ENCODE results near the gene DPP4.
"Not testable (repeated sequence)": the region's sequence is repeated elsewhere in the genome, so short reads cannot be mapped to it uniquely, and the experiment has no call there.

DPP4 gene

GRCh38 chr2:162063281-162063680 lies 10.7 kb downstream of the DPP4 start:
- DNase-seq: no peak
- in situ Hi-C loops (cut with HindIII; ENCODE audit: low pct_ligation_motif_present, low pct_unique_long_range_greater_than_20kb, low sequenced_read_pairs): no loop called here

- in situ Hi-C loops (cut with HindIII; ENCODE audit: low pct_ligation_motif_present, low pct_unique_long_range_greater_than_20kb, low sequenced_read_pairs): no loop called here
- no peak for DNase-seq
These were observed 11.5 kb downstream of the DPP4 start for GRCh38 chr2:162062559-162062958.

- no peak for DNase-seq
- in situ Hi-C loops (cut with HindIII; ENCODE audit: low pct_ligation_motif_present, low pct_unique_long_range_greater_than_20kb, low sequenced_read_pairs): no loop called here
These were observed 13.0 kb downstream of the DPP4 start for GRCh38 chr2:162061021-162061420.

GRCh38 chr2:162060532-162060931 lies 13.5 kb downstream of the DPP4 start:
- DNase-seq: no peak
- in situ Hi-C loops (cut with HindIII; ENCODE audit: low pct_ligation_motif_present, low pct_unique_long_range_greater_than_20kb, low sequenced_read_pairs): no loop called here

- DNase-seq: peak; percentile 56
- in situ Hi-C loops (cut with HindIII; ENCODE audit: low pct_ligation_motif_present, low pct_unique_long_range_greater_than_20kb, low sequenced_read_pairs): no loop called here
These were observed 14.9 kb downstream of the DPP4 start for GRCh38 chr2:162058973-162059668.

- DNase-seq: no peak
- in situ Hi-C loops (cut with HindIII; ENCODE audit: low pct_ligation_motif_present, low pct_unique_long_range_greater_than_20kb, low sequenced_read_pairs): no loop called here
These were observed 16.6 kb downstream of the DPP4 start for GRCh38 chr2:162057426-162057825.

- in situ Hi-C loops (cut with HindIII; ENCODE audit: low pct_ligation_motif_present, low pct_unique_long_range_greater_than_20kb, low sequenced_read_pairs): no loop called here
- DNase-seq: no peak
These were observed 17.1 kb downstream of the DPP4 start for GRCh38 chr2:162056796-162057399.

- DNase-seq: no peak
- in situ Hi-C loops (cut with HindIII; ENCODE audit: low pct_ligation_motif_present, low pct_unique_long_range_greater_than_20kb, low sequenced_read_pairs): no loop called here
These were observed 20.2 kb downstream of the DPP4 start for GRCh38 chr2:162053808-162054155.

GRCh38 chr2:162053066-162053807 lies 20.8 kb downstream of the DPP4 start:
- in situ Hi-C loops (cut with HindIII; ENCODE audit: low pct_ligation_motif_present, low pct_unique_long_range_greater_than_20kb, low sequenced_read_pairs): no loop called here
- no peak for DNase-seq

- in situ Hi-C loops (cut with HindIII; ENCODE audit: low pct_ligation_motif_present, low pct_unique_long_range_greater_than_20kb, low sequenced_read_pairs): no loop called here
These were observed 23.5 kb downstream of the DPP4 start for GRCh38 chr2:162050513-162050961.

GRCh38 chr2:162049089-162049488 lies 24.9 kb downstream of the DPP4 start:
- in situ Hi-C loops (cut with HindIII; ENCODE audit: low pct_ligation_motif_present, low pct_unique_long_range_greater_than_20kb, low sequenced_read_pairs): not testable (repeated sequence)

More at GRCh38 chr2:162050513-162050961, 23.5 kb downstream of the DPP4 start:
- DNase-seq: peak; percentile 14

GRCh38 chr2:162044586-162044985 lies 29.4 kb downstream of the DPP4 start:
- in situ Hi-C loops (cut with HindIII; ENCODE audit: low pct_ligation_motif_present, low pct_unique_long_range_greater_than_20kb, low sequenced_read_pairs): no loop called here

More at GRCh38 chr2:162049089-162049488, 24.9 kb downstream of the DPP4 start:
- DNase-seq: not testable (repeated sequence)

GRCh38 chr2:162043132-162043531 lies 30.9 kb downstream of the DPP4 start:
- in situ Hi-C loops (cut with HindIII; ENCODE audit: low pct_ligation_motif_present, low pct_unique_long_range_greater_than_20kb, low sequenced_read_pairs): no loop called here

More at GRCh38 chr2:162044586-162044985, 29.4 kb downstream of the DPP4 start:
- no peak for DNase-seq

GRCh38 chr2:162041485-162041884 lies 32.5 kb downstream of the DPP4 start:
- DNase-seq: no peak
- in situ Hi-C loops (cut with HindIII; ENCODE audit: low pct_ligation_motif_present, low pct_unique_long_range_greater_than_20kb, low sequenced_read_pairs): no loop called here

More at GRCh38 chr2:162043132-162043531, 30.9 kb downstream of the DPP4 start:
- no peak for DNase-seq

GRCh38 chr2:162038725-162039124 lies 35.3 kb downstream of the DPP4 start:
- in situ Hi-C loops (cut with HindIII; ENCODE audit: low pct_ligation_motif_present, low pct_unique_long_range_greater_than_20kb, low sequenced_read_pairs): no loop called here
- no peak for DNase-seq

- DNase-seq: no peak
These were observed 36.1 kb downstream of the DPP4 start for GRCh38 chr2:162037886-162038285.

GRCh38 chr2:162037028-162037795 lies 36.8 kb downstream of the DPP4 start:
- in situ Hi-C loops (cut with HindIII; ENCODE audit: low pct_ligation_motif_present, low pct_unique_long_range_greater_than_20kb, low sequenced_read_pairs): no loop called here
- no peak for DNase-seq

More at GRCh38 chr2:162037886-162038285, 36.1 kb downstream of the DPP4 start:
- in situ Hi-C loops (cut with HindIII; ENCODE audit: low pct_ligation_motif_present, low pct_unique_long_range_greater_than_20kb, low sequenced_read_pairs): no loop called here

GRCh38 chr2:162035981-162036380 lies 38.0 kb downstream of the DPP4 start:
- in situ Hi-C loops (cut with HindIII; ENCODE audit: low pct_ligation_motif_present, low pct_unique_long_range_greater_than_20kb, low sequenced_read_pairs): no loop called here
- no peak for DNase-seq
